HT1080 (cell line): ENCODE data around the gene ASB3. TPM values are rescaled to one million over a fixed set of nuclear protein-coding genes. Genes with fewer than 3 reads are reported as not detected.
A peak's percentile ranks its signal among the peaks of the same experiment; 100 is the strongest.
"Not testable (repeated sequence)": the region's sequence is repeated elsewhere in the genome, so short reads cannot be mapped to it uniquely, and the experiment has no call there.

Experiments used
- DNase-seq: peaks from one replicate; pipeline ENCODE4 v3.0.0-alpha.2; 2015; ENCODE audit warnings: low read depth
- polyA plus RNA-seq, 2 experiments: library from polyadenylated mRNA; depleted of rRNA; stranded (reverse); fragments of >200 nt; gene quantifications; 2 replicates each; pipeline ENCODE4 v1.2.3, GENCODE V29; 2015
- total RNA-seq: library from RNA; depleted of rRNA; stranded (reverse); fragments of >200 nt; shearing (Covaris generic); gene quantifications from 2 replicates; pipeline ENCODE4 v1.2.3, GENCODE V29; 2014; rRNA removed

The ASB3 gene
- total RNA-seq, result 16.0 and 16.4 TPM in 2 replicates
- 10.5 and 14.4 TPM in 2 replicates for polyA plus RNA-seq (2015; cell fraction: cytosol; rRNA removed)
- polyA plus RNA-seq (2015; cell fraction: nucleus; rRNA removed), result 31.4 and 32.9 TPM in 2 replicates

- DNase-seq, result peak; percentile 92
Observed at GRCh38 chr2:53786705-53787613, at the start of gene ASB3, which contains the start of gene ERLEC1. TSS of gene ASB3 (minus strand) at chr2:53786953. CDS start at chr2:53765572, 21,381 bp downstream. TSS of gene ERLEC1 (plus strand) at chr2:53787044. CDS start at chr2:53787211, 167 bp downstream.

- DNase-seq, result not testable (repeated sequence)
Observed at GRCh38 chr2:53829980-53830290, 43.2 kb upstream of the ASB3 start.

GRCh38 chr2:53829273-53829979, 42.7 kb upstream of the ASB3 start:
- DNase-seq, result no peak

GRCh38 chr2:53828331-53828730, 41.6 kb upstream of the ASB3 start:
- DNase-seq, result no peak

- DNase-seq, result no peak
Observed at GRCh38 chr2:53827398-53828175, 40.8 kb upstream of the ASB3 start.

GRCh38 chr2:53826587-53827397, 40.0 kb upstream of the ASB3 start:
- DNase-seq, result no peak

GRCh38 chr2:53826030-53826410, 39.3 kb upstream of the ASB3 start:
- no peak for DNase-seq

- peak; percentile 10 for DNase-seq
Observed at GRCh38 chr2:53823639-53824038, 36.9 kb upstream of the ASB3 start.

GRCh38 chr2:53821810-53822209, 35.1 kb upstream of the ASB3 start:
- DNase-seq, result no peak

GRCh38 chr2:53820711-53821110, 34.0 kb upstream of the ASB3 start:
- no peak for DNase-seq

- no peak for DNase-seq
Observed at GRCh38 chr2:53820048-53820447, 33.3 kb upstream of the ASB3 start.

- DNase-seq, result no peak
Observed at GRCh38 chr2:53819634-53820033, 32.9 kb upstream of the ASB3 start.

GRCh38 chr2:53818854-53819435, 32.2 kb upstream of the ASB3 start:
- DNase-seq, result no peak

- DNase-seq, result no peak
Observed at GRCh38 chr2:53813151-53813550, 26.4 kb upstream of the ASB3 start.

- DNase-seq, result no peak
Observed at GRCh38 chr2:53811601-53812000, 24.8 kb upstream of the ASB3 start.

- no peak for DNase-seq
Observed at GRCh38 chr2:53802617-53803151, 15.9 kb upstream of the ASB3 start.

- no peak for DNase-seq
Observed at GRCh38 chr2:53801547-53801946, 14.8 kb upstream of the ASB3 start.

- no peak for DNase-seq
Observed at GRCh38 chr2:53793821-53794220, 7.1 kb upstream of the ASB3 start.

GRCh38 chr2:53793261-53793660, 6.5 kb upstream of the ASB3 start:
- DNase-seq, result no peak
